NB4 (cell line): Measurements from ENCODE around the gene APOC1.

Source experiments
- DNase-seq: peaks from one replicate; pipeline ENCODE4 v3.0.0; 2010; ENCODE audit warnings: low read depth
- H3K4me3 ChIP-seq: one replicate; pipeline ENCODE4 v1.5.1; 2011; ENCODE audit warnings: mild to moderate bottlenecking, low read depth, low read length, moderate library complexity
- CTCF ChIP-seq: IDR thresholded peaks from one replicate; pipeline ENCODE4 v1.5.1; 2012; ENCODE audit warnings: low read depth, low read length
- MYC ChIP-seq: IDR thresholded peaks from 2 replicates; pipeline ENCODE4 v1.6.1; 2011; ENCODE audit warnings: low read depth, low read length
- POLR2A ChIP-seq: IDR thresholded peaks from 2 replicates; pipeline ENCODE4 v1.6.1; 2011; ENCODE audit warnings: mild to moderate bottlenecking; ENCODE audit not compliant: insufficient read length; ENCODE audit errors: extremely low read depth
- TF ChIP-seq, protein P1 (sequence below): IDR thresholded peaks from 2 replicates; pipeline ENCODE4 v1.6.1; 2011; ENCODE audit warnings: low read depth, low read length

The APOC1 gene

DNA sequence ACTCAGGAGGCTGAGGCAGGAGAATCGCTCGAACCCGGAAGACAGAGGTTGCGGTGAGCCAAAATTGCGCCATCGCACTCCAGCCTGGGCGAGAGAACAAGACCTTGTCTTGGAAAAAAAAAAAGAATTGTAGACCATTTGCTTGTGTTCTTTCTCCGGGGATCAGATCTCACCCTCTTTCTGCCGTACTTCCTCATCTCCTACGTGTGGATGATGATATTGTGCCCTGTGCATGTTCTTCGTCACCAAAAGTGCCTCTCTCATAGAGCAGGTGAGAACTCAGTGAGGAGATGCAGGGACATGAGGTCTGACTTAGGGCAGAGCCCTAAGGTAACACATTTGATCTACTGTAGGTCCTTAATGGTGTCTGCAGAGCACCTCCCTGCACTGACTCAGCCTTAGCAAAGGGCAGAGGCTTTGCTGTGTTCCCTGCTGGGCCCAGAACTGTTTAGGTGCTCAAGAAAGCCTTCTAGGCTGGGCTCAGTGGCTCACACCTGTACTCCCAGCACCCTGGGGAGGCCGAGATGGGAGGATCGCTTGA is 32.7 kb downstream of the APOC1 start:
- DNase-seq, result peak; percentile 90
- H3K4me3 ChIP-seq, result peak overlapping the region; percentile 72
- TF ChIP-seq CTCF (no peak), MYC (no peak), POLR2A (no peak)
- TF ChIP-seq, protein P1, sequence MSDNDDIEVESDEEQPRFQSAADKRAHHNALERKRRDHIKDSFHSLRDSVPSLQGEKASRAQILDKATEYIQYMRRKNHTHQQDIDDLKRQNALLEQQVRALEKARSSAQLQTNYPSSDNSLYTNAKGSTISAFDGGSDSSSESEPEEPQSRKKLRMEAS, result no peak

DNA sequence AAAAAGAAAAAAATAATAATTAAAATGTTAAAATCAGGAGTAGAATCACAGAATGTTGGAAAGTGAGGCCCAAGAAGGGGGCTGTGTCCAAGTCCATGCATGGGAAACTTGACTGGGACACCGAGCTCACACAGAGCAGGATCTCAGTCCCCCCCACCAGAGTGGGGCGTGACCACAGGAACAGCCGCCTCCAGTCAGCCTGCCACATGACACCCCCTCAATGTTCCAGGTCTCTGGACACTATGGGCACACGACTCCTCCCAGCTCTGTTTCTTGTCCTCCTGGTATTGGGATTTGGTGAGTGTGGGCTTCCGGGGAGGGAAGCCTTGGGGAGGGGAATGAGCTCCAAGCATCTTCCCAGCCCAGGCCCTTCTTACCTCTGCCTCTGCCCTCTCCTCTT is 33.8 kb downstream of the APOC1 start:
- H3K4me3 ChIP-seq, result no peak overlapping the region
- TF ChIP-seq CTCF (no peak), MYC (no peak), POLR2A (no peak)
- TF ChIP-seq, protein P1, result no peak
- no peak for DNase-seq

DNA sequence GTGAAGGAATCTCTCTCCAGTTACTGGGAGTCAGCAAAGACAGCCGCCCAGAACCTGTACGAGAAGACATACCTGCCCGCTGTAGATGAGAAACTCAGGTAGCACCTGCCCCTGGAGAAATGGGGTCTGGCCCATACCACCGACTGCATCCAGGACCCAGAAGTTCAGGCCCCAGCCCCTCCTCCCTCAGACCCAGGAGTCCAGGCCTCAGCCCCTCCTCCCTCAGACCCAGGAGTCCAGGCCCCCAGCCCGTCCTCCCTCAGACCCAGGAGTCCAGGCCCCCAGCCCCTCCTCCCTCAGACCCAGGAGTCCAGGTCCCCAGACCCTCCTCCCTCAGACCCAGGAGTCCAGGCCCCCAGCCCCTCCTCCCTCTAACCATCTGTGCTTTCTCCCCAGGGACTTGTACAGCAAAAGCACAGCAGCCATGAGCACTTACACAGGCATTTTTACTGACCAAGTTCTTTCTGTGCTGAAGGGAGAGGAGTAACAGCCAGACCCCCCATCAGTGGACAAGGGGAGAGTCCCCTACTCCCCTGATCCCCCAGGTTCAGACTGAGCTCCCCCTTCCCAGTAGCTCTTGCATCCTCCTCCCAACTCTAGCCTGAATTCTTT is 34.5 kb downstream of the APOC1 start:
- DNase-seq, result no peak
- TF ChIP-seq POLR2A (no peak), CTCF (no peak), MYC (no peak)
- TF ChIP-seq, protein P1, result no peak
- no peak overlapping the region for H3K4me3 ChIP-seq

DNA sequence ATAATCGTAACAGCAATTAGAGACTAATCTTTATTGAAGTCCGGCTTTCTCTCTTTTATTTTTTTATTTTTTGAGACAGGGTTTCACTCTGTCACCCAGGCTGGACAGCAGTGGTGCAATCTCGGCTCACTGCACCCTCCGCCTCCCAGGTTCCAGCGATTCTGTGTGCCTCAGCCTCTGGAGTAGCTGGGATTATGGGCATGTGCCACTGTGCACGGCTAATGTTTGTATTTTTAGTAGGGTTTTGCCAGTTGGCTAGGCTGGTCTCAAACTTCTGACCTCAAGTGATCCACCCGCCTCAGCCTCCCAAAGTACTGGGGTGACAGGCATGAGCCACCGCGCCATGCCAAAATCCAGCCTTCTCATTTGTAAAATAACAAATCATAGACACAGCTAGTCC is 35.1 kb downstream of the APOC1 start:
- H3K4me3 ChIP-seq, result no peak overlapping the region
- DNase-seq, result no peak
- TF ChIP-seq CTCF (no peak), MYC (no peak)
- TF ChIP-seq, protein P1, result no peak

DNA sequence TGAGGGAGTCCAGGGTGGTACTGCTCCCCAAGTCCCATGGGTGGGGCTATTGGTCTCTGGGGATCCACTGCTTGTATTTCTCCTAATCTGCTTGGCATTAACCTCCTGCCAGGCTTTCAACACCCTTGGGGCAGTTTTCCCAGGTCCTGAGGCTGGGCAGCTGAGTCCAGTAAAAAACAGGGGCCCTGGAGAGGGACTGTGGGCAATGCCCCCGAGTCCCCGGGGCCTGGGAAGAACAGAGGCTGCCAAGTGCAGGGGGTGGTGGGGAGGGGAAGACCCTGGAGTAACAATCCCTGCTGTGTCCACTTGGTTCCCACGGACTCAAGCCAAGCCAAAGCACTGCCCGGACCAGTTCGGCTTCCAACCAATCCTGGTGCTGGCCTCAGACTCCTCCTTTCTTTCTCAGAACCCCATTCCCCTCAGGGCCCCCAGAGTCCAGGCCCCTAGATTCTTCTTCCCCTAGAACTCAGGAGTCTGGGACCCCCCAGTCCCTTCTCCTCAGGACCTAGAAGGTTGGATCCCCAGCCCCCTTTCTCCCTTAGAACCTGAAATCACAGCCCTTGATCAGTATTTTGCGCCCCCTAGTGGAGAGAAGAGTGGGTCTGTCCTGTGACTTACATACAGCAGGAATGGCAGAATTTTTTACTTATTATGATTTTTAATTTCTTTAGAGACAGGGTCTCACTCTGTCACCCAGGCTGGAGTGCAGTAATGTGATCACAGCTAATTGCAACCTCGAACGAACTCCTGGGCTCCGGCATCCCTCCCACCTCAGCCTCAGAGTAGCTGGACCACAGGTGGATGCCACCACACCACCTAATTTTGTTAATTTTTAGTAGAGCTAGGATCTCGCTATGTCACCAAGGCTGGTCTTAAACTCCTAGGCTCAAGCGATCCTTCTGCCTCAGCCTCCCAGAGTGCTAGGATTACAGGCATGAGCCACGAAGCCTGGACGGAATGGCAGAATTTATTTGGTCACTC is 37.1 kb downstream of the APOC1 start:
- peak; percentile 76 for DNase-seq
- no peak overlapping the region for H3K4me3 ChIP-seq
- TF ChIP-seq MYC, result no peak
- no peak for TF ChIP-seq POLR2A
- TF ChIP-seq, protein P1, result no peak
- peak; percentile 63 for TF ChIP-seq CTCF
